ENCODE measurements around the gene NID2. TPM values are rescaled to one million over a fixed set of nuclear protein-coding genes. Genes with fewer than 3 reads are reported as not detected.

The NID2 gene
- total and polyA plus RNA-seq, 2 experiments from 2014 or later, result 179 to 538 TPM

GRCh38 chr14:52095336-52095735, 26.5 kb upstream of the NID2 start:
- no peaks in the 10 kb centered on the region for H3K27me3 ChIP-seq
- H3K36me3 ChIP-seq, result no peaks in the 10 kb centered on the region
- H3K4me1 ChIP-seq (ENCODE audit: low read depth), result no peaks in the 10 kb centered on the region
- H3K27ac ChIP-seq, result no peak overlapping the region
- H3K4me3 ChIP-seq, result no peak overlapping the region
- H3K9me3 ChIP-seq (ENCODE audit: low read depth), result no peaks in the 10 kb centered on the region
- no peak for DNase-seq (ENCODE audit: low read depth in 1 of 2, low spot score in 1 of 2)
- TF ChIP-seq CTCF (IDR thresholded peaks at IDR 0.05; ENCODE audit: low read depth, low read length), result no peak

- no peaks in the 10 kb centered on the region for H3K4me1 ChIP-seq (ENCODE audit: low read depth)
- no peaks in the 10 kb centered on the region for H3K9me3 ChIP-seq (ENCODE audit: low read depth)
- no peak overlapping the region for H3K27ac ChIP-seq
- DNase-seq (ENCODE audit: low read depth in 1 of 2, low spot score in 1 of 2), result no peak
- H3K27me3 ChIP-seq, result no peaks in the 10 kb centered on the region
- no peak overlapping the region for H3K4me3 ChIP-seq
- no peaks in the 10 kb centered on the region for H3K36me3 ChIP-seq
- TF ChIP-seq CTCF (IDR thresholded peaks at IDR 0.05; ENCODE audit: low read depth, low read length), result no peak
Observed at GRCh38 chr14:52094546-52095271, 25.9 kb upstream of the NID2 start.

GRCh38 chr14:52091928-52092327, 23.1 kb upstream of the NID2 start:
- no peak for TF ChIP-seq CTCF (IDR thresholded peaks at IDR 0.05; ENCODE audit: low read depth, low read length)
- Histone ChIP-seq H3K4me3 (no peak overlapping the region), H3K4me1 (ENCODE audit: low read depth) (no peaks in the 10 kb centered on the region)

GRCh38 chr14:52090936-52091335, 22.1 kb upstream of the NID2 start:
- no peak overlapping the region for H3K4me3 ChIP-seq
- no peak for TF ChIP-seq CTCF (IDR thresholded peaks at IDR 0.05; ENCODE audit: low read depth, low read length)
- DNase-seq (ENCODE audit: low read depth in 1 of 2, low spot score in 1 of 2), result no peak
- H3K4me1 ChIP-seq (ENCODE audit: low read depth), result peaks cover 3% of the 10 kb centered on the region
- H3K9me3 ChIP-seq (ENCODE audit: low read depth), result no peaks in the 10 kb centered on the region
- no peaks in the 10 kb centered on the region for H3K36me3 ChIP-seq
- no peak overlapping the region for H3K27ac ChIP-seq
- no peaks in the 10 kb centered on the region for H3K27me3 ChIP-seq

More at GRCh38 chr14:52091928-52092327, 23.1 kb upstream of the NID2 start:
- Histone ChIP-seq H3K27ac (no peak overlapping the region), H3K9me3 (ENCODE audit: low read depth) (no peaks in the 10 kb centered on the region), H3K27me3 (no peaks in the 10 kb centered on the region), H3K36me3 (no peaks in the 10 kb centered on the region)
- no peak for DNase-seq (ENCODE audit: low read depth in 1 of 2, low spot score in 1 of 2)

- no peak for TF ChIP-seq CTCF (IDR thresholded peaks at IDR 0.05; ENCODE audit: low read depth, low read length)
- H3K4me1 ChIP-seq (ENCODE audit: low read depth), result peaks cover 3% of the 10 kb centered on the region
- H3K9me3 ChIP-seq (ENCODE audit: low read depth), result no peaks in the 10 kb centered on the region
- no peaks in the 10 kb centered on the region for H3K36me3 ChIP-seq
- no peak overlapping the region for H3K4me3 ChIP-seq
- no peak for DNase-seq (ENCODE audit: low read depth in 1 of 2, low spot score in 1 of 2)
- H3K27me3 ChIP-seq, result no peaks in the 10 kb centered on the region
- H3K27ac ChIP-seq, result no peak overlapping the region
Observed at GRCh38 chr14:52089218-52089617, 20.4 kb upstream of the NID2 start.

All from cardiac muscle cell (in vitro differentiated cells and primary cell).